Measurements from ENCODE around the gene DPY19L1.
"Not testable (repeated sequence)": the region's sequence is repeated elsewhere in the genome, so short reads cannot be mapped to it uniquely, and the experiment has no call there.

Gene DPY19L1

GRCh38 chr7:34918198-34918861, 119.0 kb downstream of the DPY19L1 start:
- DNase-seq (ENCODE audit: low spot score), result not testable (repeated sequence)

- not testable (repeated sequence) for DNase-seq (ENCODE audit: low spot score)
Measured at GRCh38 chr7:34917515-34917914, 119.8 kb downstream of the DPY19L1 start.

- no peak for DNase-seq (ENCODE audit: low spot score)
Measured at GRCh38 chr7:34916267-34916666, 121.0 kb downstream of the DPY19L1 start.

GRCh38 chr7:34912236-34912635, 125.0 kb downstream of the DPY19L1 start:
- no peak for DNase-seq (ENCODE audit: low spot score)

GRCh38 chr7:34906266-34906850, 130.9 kb downstream of the DPY19L1 start:
- DNase-seq (ENCODE audit: low spot score), result not testable (repeated sequence)

- DNase-seq (ENCODE audit: low spot score), result no peak
Measured at GRCh38 chr7:34904987-34905386, 132.3 kb downstream of the DPY19L1 start.

- not testable (repeated sequence) for DNase-seq (ENCODE audit: low spot score)
Measured at GRCh38 chr7:34903921-34904320, 133.4 kb downstream of the DPY19L1 start.

- no peak for DNase-seq (ENCODE audit: low spot score)
Measured at GRCh38 chr7:34902182-34902581, 135.1 kb downstream of the DPY19L1 start.

GRCh38 chr7:34900891-34901513, 136.3 kb downstream of the DPY19L1 start:
- DNase-seq (ENCODE audit: low spot score), result no peak

- DNase-seq (ENCODE audit: low spot score), result no peak
Measured at GRCh38 chr7:34895202-34895601, 142.1 kb downstream of the DPY19L1 start.

- no peak for DNase-seq (ENCODE audit: low spot score)
Measured at GRCh38 chr7:34889951-34890350, 147.3 kb downstream of the DPY19L1 start.

GRCh38 chr7:34886856-34887255, 150.4 kb downstream of the DPY19L1 start:
- DNase-seq (ENCODE audit: low spot score), result no peak

GRCh38 chr7:34883855-34884254, 153.4 kb downstream of the DPY19L1 start:
- not testable (repeated sequence) for DNase-seq (ENCODE audit: low spot score)

GRCh38 chr7:34879871-34880270, 157.4 kb downstream of the DPY19L1 start:
- no peak for DNase-seq (ENCODE audit: low spot score)

GRCh38 chr7:34878944-34879735, 158.1 kb downstream of the DPY19L1 start:
- DNase-seq (ENCODE audit: low spot score), result not testable (repeated sequence)

Measured in AG08395 (cell line).